K562 (cell line): ENCODE results near the gene KCNG1. TPM values are rescaled to one million over a fixed set of nuclear protein-coding genes. Genes with fewer than 3 reads are reported as not detected.

ENCODE experiments used
- ARNT ChIP-seq, 2 experiments: fragments of 450-650 bp; IDR thresholded peaks; 2 replicates each; pipeline ENCODE4 v1.6.1; 2016; ENCODE audit warnings: mild to moderate bottlenecking in 1 of 2
- ASH1L ChIP-seq: fragments of 450-650 bp; IDR thresholded peaks from 2 replicates; pipeline ENCODE4 v1.6.1; 2018; ENCODE audit warnings: borderline replicate concordance, mild to moderate bottlenecking, low read depth; ENCODE audit not compliant: partially characterized antibody
- BHLHE40 ChIP-seq: IDR thresholded peaks from 2 replicates; pipeline ENCODE4 v1.6.1; 2011; ENCODE audit warnings: low read length, improper control_type of control experiment
- CBX1 ChIP-seq: sonication (generic); IDR thresholded peaks from 2 replicates; pipeline ENCODE4 v1.6.1; 2016; ENCODE audit warnings: antibody characterized with exemption, low read depth, mild to moderate bottlenecking
- CREB1 ChIP-seq, 2 experiments: sonication (generic) in 1 of 2; formaldehyde crosslinking in 1 of 2; IDR thresholded peaks; 2 replicates each; pipeline versions ENCODE4 v1.6.1 to v1.8.0; 2012 to 2022; ENCODE audit warnings: inconsistent platforms in 1 of 2, mild to moderate bottlenecking in 1 of 2, missing genetic modification reagents in 1 of 2, moderate library complexity in 1 of 2
- EGR1 ChIP-seq: fragments of 450-650 bp; conservative IDR thresholded peaks from 2 replicates; pipeline ENCODE4 v1.6.1; 2017; ENCODE audit warnings: mild to moderate bottlenecking
- JUN ChIP-seq, 2 experiments: sonication (generic) in 1 of 2; formaldehyde crosslinking in 1 of 2; IDR thresholded peaks; 2 replicates each; pipeline versions ENCODE4 v1.6.1 to v1.8.0; 2012 to 2022; ENCODE audit warnings: borderline replicate concordance in 2 of 2, mild to moderate bottlenecking in 2 of 2, improper control_type of control experiment in 1 of 2, low read depth in 1 of 2, low read length in 1 of 2, missing genetic modification reagents in 1 of 2
- KDM4B ChIP-seq, 2 experiments: fragments of 450-650 bp in 1 of 2; sonication (generic) in 1 of 2; IDR thresholded peaks; 2 replicates each; pipeline ENCODE4 v1.6.1; 2016 to 2017; ENCODE audit warnings: borderline replicate concordance in 2 of 2, antibody characterized with exemption in 1 of 2, low read depth in 1 of 2, mild to moderate bottlenecking in 1 of 2
- MAFF ChIP-seq: IDR thresholded peaks from 2 replicates; pipeline ENCODE4 v1.6.1; 2012; ENCODE audit warnings: low read length, improper control_type of control experiment
- MXI1 ChIP-seq: IDR thresholded peaks from 2 replicates; pipeline ENCODE4 v1.6.1; 2011; ENCODE audit warnings: low read depth, mild to moderate bottlenecking, improper control_type of control experiment, low read length
- NR2C1 ChIP-seq, 2 experiments: fragments of 450-650 bp; IDR thresholded peaks; 2 replicates each; pipeline ENCODE4 v1.6.1; 2017; ENCODE audit warnings: mild to moderate bottlenecking in 2 of 2, antibody characterized with exemption in 1 of 2, inconsistent platforms in 1 of 2, missing compliant biosample characterization in 1 of 2, missing genetic modification characterization in 1 of 2
- NR4A1 ChIP-seq, 2 experiments: fragments of 250-450 bp in 1 of 2; fragments of 450-650 bp in 1 of 2; sonication (Bioruptor Pico) in 1 of 2; IDR thresholded peaks; 2 replicates each; pipeline versions ENCODE4 v1.4.0 to v1.6.1; 2016 to 2020; ENCODE audit warnings: mild to moderate bottlenecking in 2 of 2, missing compliant biosample characterization in 1 of 2, missing genetic modification characterization in 1 of 2, moderate library complexity in 1 of 2
- PHF8 ChIP-seq: fragments of 200-600 bp; sonication (generic); IDR thresholded peaks from 2 replicates; pipeline ENCODE4 v1.6.1; 2012; ENCODE audit warnings: mixed run types, mild to moderate bottlenecking, inconsistent platforms, low read length, moderate library complexity, borderline replicate concordance
- RB1 ChIP-seq: fragments of 450-650 bp; IDR thresholded peaks from 2 replicates; pipeline ENCODE4 v1.6.1; 2017; ENCODE audit warnings: low read depth, mild to moderate bottlenecking
- RUNX1 ChIP-seq: sonication (generic); IDR thresholded peaks from 2 replicates; pipeline ENCODE4 v1.6.1; 2016; ENCODE audit warnings: antibody characterized with exemption, low read depth
- SIRT6 ChIP-seq: IDR thresholded peaks from one replicate; pipeline ENCODE4 v1.6.1; 2012; ENCODE audit warnings: low read depth, mild to moderate bottlenecking, control low read depth, inconsistent platforms, low read length, moderate library complexity
- SMARCA5 ChIP-seq: fragments of 450-650 bp; IDR thresholded peaks from 2 replicates; pipeline ENCODE4 v1.6.1; 2016
- THRAP3 ChIP-seq: fragments of 450-650 bp; IDR thresholded peaks from 2 replicates; pipeline ENCODE4 v1.6.1; 2016; ENCODE audit warnings: mild to moderate bottlenecking, inconsistent platforms, borderline replicate concordance
- ZNF785 ChIP-seq: fragments of 250-450 bp; sonication (Bioruptor Pico); IDR thresholded peaks from 2 replicates; pipeline ENCODE4 v1.4.0; 2020; ENCODE audit warnings: mild to moderate bottlenecking
- polyA plus RNA-seq, 8 experiments: library from polyadenylated mRNA; depleted of rRNA in 4 of 8; stranded (reverse) in 5 of 8; unstranded in 3 of 8; fragments of >200 nt; fragmentation: Nextera tagmentation in 2 of 8; fragmentation: Illumina TruSeq in 1 of 8; extraction: Ambion mirVana in 2 of 8; extraction: Trizol in 1 of 8; gene quantifications; 2 replicates each; pipeline versions ENCODE4 v1.2.1 to v1.2.3, GENCODE V29; 2011 to 2014; ENCODE audit warnings: inconsistent platforms in 1 of 8, missing spikeins in 1 of 8
- total RNA-seq, 7 experiments: library from RNA; depleted of rRNA in 6 of 7; stranded (reverse); fragments of >200 nt in 6 of 7; fragmentation: Illumina TruSeq in 2 of 7; extraction: Trizol in 2 of 7; gene quantifications; 2 replicates each; pipeline versions ENCODE4 v1.2.1 to v1.2.3, GENCODE V29; 2011 to 2021; ENCODE audit warnings: low replicate concordance in 1 of 7
- TF ChIP-seq, protein P1 (sequence below): sonication (generic); formaldehyde crosslinking; IDR thresholded peaks from 2 replicates; pipeline ENCODE4 v1.9.0; 2022; ENCODE audit warnings: mild to moderate bottlenecking, missing genetic modification reagents
- TF ChIP-seq, protein P2 (sequence below), 2 experiments: IDR thresholded peaks; 2 replicates each; pipeline ENCODE4 v1.6.1; 2011; ENCODE audit warnings: borderline replicate concordance in 1 of 2, control low read depth in 1 of 2, low read depth in 1 of 2, low read length in 1 of 2, mild to moderate bottlenecking in 1 of 2, mixed read lengths in 1 of 2, moderate library complexity in 1 of 2; ENCODE audit not compliant: insufficient read depth in 1 of 2, insufficient read length in 1 of 2, poor library complexity in 1 of 2, severe bottlenecking in 1 of 2; ENCODE audit errors: extremely low read depth in 1 of 2
- TF ChIP-seq, protein P3 (sequence below): sonication (generic); formaldehyde crosslinking; IDR thresholded peaks from 2 replicates; pipeline ENCODE4 v1.9.0; 2022; ENCODE audit warnings: mild to moderate bottlenecking, missing genetic modification reagents

KCNG1 gene
- total and polyA plus RNA-seq, 9 of the 15 experiments (the other 6 are each of a cell fraction or from before 2014, with no cell fraction given), result 0.06 to 1.5 (median 0.22) TPM; not detected in 2

DNA sequence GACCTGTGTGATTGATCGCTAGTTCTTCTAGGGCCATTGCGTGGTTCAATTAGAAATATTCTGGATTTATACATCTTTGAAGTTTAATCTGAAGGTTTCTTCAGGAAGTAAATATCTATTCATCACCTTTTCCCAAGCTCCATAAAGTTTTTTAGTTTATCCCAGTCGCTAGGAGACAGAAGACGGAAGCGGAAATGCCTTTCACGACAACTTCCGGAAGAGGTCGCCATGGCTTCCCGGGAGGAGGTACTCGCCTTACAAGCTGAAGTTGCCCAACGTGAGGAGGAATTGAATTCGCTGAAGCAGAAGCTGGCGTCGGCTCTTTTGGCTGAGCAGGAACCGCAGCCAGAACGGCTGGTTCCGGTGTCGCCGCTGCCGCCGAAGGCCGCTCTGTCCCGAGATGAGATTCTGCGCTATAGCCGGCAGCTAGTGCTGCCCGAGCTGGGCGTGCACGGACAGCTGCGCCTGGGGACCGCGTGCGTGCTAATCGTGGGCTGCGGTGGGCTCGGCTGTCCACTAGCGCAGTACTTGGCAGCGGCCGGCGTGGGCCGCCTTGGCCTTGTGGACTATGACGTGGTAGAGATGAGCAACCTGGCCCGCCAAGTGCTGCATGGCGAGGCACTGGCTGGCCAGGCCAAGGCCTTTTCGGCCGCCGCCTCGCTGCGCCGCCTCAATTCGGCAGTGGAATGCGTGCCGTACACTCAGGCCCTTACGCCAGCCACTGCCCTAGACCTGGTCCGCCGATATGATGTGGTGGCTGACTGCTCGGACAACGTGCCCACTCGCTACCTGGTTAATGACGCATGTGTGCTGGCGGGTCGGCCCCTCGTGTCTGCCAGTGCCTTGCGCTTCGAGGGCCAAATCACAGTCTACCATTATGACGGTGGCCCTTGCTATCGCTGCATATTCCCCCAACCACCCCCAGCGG is 64.0 kb downstream of the KCNG1 start, which contains the start of gene MOCS3 (continued):
- no peak for TF ChIP-seq JUN (IDR thresholded peaks at IDR 0.05; ENCODE audit: borderline replicate concordance, low read depth, low read length)
- peak; percentile 49; the same call in 1 of the 2 replicates for TF ChIP-seq JUN (CRISPR knock-in tag; IDR thresholded peaks at IDR 0.05; ENCODE audit: borderline replicate concordance)
- TF ChIP-seq MAFF, result peak; percentile 76
- TF ChIP-seq BHLHE40, result peak; percentile 90
- TF ChIP-seq ARNT (IDR thresholded peaks at IDR 0.05), result peak in 1 of 2 experiments; percentile 34; a peak in 1 of 4 replicates
- no peak for TF ChIP-seq KDM4B (IDR thresholded peaks at IDR 0.05; ENCODE audit: borderline replicate concordance in 2 of 2, low read depth in 1 of 2)
- peak; percentile 84; the same call in 1 of the 2 replicates for TF ChIP-seq PHF8
- TF ChIP-seq ZNF785 (CRISPR knock-in tag), result no peak
- no peak for TF ChIP-seq RUNX1
- 0 out of 2 replicates have a peak, but pooled peaks have one; percentile 10 for TF ChIP-seq CBX1
- no peak for TF ChIP-seq THRAP3
- peak; percentile 66 for TF ChIP-seq EGR1
- TF ChIP-seq, protein P1, sequence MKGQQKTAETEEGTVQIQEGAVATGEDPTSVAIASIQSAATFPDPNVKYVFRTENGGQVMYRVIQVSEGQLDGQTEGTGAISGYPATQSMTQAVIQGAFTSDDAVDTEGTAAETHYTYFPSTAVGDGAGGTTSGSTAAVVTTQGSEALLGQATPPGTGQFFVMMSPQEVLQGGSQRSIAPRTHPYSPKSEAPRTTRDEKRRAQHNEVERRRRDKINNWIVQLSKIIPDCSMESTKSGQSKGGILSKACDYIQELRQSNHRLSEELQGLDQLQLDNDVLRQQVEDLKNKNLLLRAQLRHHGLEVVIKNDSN (CRISPR knock-in tag), result peak; percentile 52
- TF ChIP-seq, protein P2, sequence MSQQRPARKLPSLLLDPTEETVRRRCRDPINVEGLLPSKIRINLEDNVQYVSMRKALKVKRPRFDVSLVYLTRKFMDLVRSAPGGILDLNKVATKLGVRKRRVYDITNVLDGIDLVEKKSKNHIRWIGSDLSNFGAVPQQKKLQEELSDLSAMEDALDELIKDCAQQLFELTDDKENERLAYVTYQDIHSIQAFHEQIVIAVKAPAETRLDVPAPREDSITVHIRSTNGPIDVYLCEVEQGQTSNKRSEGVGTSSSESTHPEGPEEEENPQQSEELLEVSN (IDR thresholded peaks at IDR 0.05; ENCODE audit: borderline replicate concordance in 1 of 2, extremely low read depth in 1 of 2, insufficient read depth in 1 of 2, insufficient read length in 1 of 2, low read depth in 1 of 2, low read length in 1 of 2, poor library complexity in 1 of 2, severe bottlenecking in 1 of 2), result peak; percentile 36 to 67
- TF ChIP-seq ASH1L, result peak; percentile 84
- peak; percentile 91 for TF ChIP-seq NR2C1 (IDR thresholded peaks at IDR 0.05)
- TF ChIP-seq NR2C1 (tag; IDR thresholded peaks at IDR 0.05), result peak; percentile 91
- no peak for TF ChIP-seq NR4A1 (CRISPR knock-in tag; IDR thresholded peaks at IDR 0.05)
- TF ChIP-seq NR4A1 (tag; IDR thresholded peaks at IDR 0.05), result no peak
- no peak; the same call in 1 of the 2 replicates for TF ChIP-seq CREB1 (IDR thresholded peaks at IDR 0.05)
- TF ChIP-seq CREB1 (CRISPR knock-in tag; IDR thresholded peaks at IDR 0.05), result peak; percentile 57
- no peak for TF ChIP-seq SIRT6
- peak; percentile 98 for TF ChIP-seq MXI1
- TF ChIP-seq SMARCA5, result no peak
- TF ChIP-seq RB1, result 0 out of 2 replicates have a peak, but pooled peaks have one; percentile 4
- TF ChIP-seq, protein P3, sequence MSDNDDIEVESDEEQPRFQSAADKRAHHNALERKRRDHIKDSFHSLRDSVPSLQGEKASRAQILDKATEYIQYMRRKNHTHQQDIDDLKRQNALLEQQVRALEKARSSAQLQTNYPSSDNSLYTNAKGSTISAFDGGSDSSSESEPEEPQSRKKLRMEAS, result peak; percentile 90
